ENCODE results near the gene HERPUD1.
"Not testable (repeated sequence)": the region's sequence is repeated elsewhere in the genome, so short reads cannot be mapped to it uniquely, and the experiment has no call there.

Gene HERPUD1

GRCh38 chr16:56990407-56991286 lies 58.7 kb downstream of the HERPUD1 start:
- Histone ChIP-seq H3K9me2 (replicated peaks; ENCODE audit: control insufficient read depth, low read length) (no peaks in the 10 kb centered on the region), H3K36me3 (ENCODE audit: control insufficient read depth, low read length) (no peaks in the 10 kb centered on the region), H3K4me1 (ENCODE audit: control insufficient read depth, low read length) (peaks cover 44% of the 10 kb centered on the region), H3K9me3 (ENCODE audit: control insufficient read depth, insufficient read depth, low read length) (no peaks in the 10 kb centered on the region), H3K27ac (ENCODE audit: low read depth, low read length) (no peak overlapping the region), H3K4me2 (ENCODE audit: low read length) (peak overlapping the region; percentile 86), H3K27me3 (ENCODE audit: control insufficient read depth, low read length) (no peaks in the 10 kb centered on the region), H3F3A (ENCODE audit: control insufficient read depth, insufficient read depth) (no peaks in the 10 kb centered on the region), H4K20me1 (ENCODE audit: control insufficient read depth, insufficient read depth, low read depth, low read length) (no peaks in the 10 kb centered on the region), H3K4me3 (ENCODE audit: low read length) (peak overlapping the region; percentile 85), H3K79me2 (ENCODE audit: control insufficient read depth, low read length) (no peaks in the 10 kb centered on the region)
- TF ChIP-seq EZH2phosphoT487 (IDR thresholded peaks at IDR 0.05; ENCODE audit: borderline replicate concordance, low read length) (no peak), CTCF (IDR thresholded peaks at IDR 0.05; ENCODE audit: low read depth, low read length, poor library complexity, severe bottlenecking) (no peak)

- H3K4me1 ChIP-seq (ENCODE audit: control insufficient read depth, low read length) = peaks cover 31% of the 10 kb centered on the region
- not testable (repeated sequence) for H3K9me2 ChIP-seq (replicated peaks; ENCODE audit: control insufficient read depth, low read length); H4K20me1 ChIP-seq (ENCODE audit: control insufficient read depth, insufficient read depth, low read depth, low read length); H3K27me3 ChIP-seq (ENCODE audit: control insufficient read depth, low read length); H3F3A ChIP-seq (ENCODE audit: control insufficient read depth, insufficient read depth); H3K79me2 ChIP-seq (ENCODE audit: control insufficient read depth, low read length); H3K27ac ChIP-seq (ENCODE audit: low read depth, low read length); H3K4me3 ChIP-seq (ENCODE audit: low read length); H3K4me2 ChIP-seq (ENCODE audit: low read length); H3K9me3 ChIP-seq (ENCODE audit: control insufficient read depth, insufficient read depth, low read length); H3K36me3 ChIP-seq (ENCODE audit: control insufficient read depth, low read length)
Observed at GRCh38 chr16:56992431-56992830, 60.5 kb downstream of the HERPUD1 start.

- H3K9me3 ChIP-seq (ENCODE audit: control insufficient read depth, insufficient read depth, low read length) = no peaks in the 10 kb centered on the region
- H3K79me2 ChIP-seq (ENCODE audit: control insufficient read depth, low read length) = no peaks in the 10 kb centered on the region
- no peak for TF ChIP-seq EZH2phosphoT487 (IDR thresholded peaks at IDR 0.05; ENCODE audit: borderline replicate concordance, low read length)
- TF ChIP-seq CTCF (IDR thresholded peaks at IDR 0.05; ENCODE audit: low read depth, low read length, poor library complexity, severe bottlenecking) = no peak
Observed at GRCh38 chr16:56993204-56993603, 61.3 kb downstream of the HERPUD1 start.

GRCh38 chr16:56994311-56994710 lies 62.4 kb downstream of the HERPUD1 start:
- no peaks in the 10 kb centered on the region for H4K20me1 ChIP-seq (ENCODE audit: control insufficient read depth, insufficient read depth, low read depth, low read length)
- H3K4me2 ChIP-seq (ENCODE audit: low read length) = no peak overlapping the region
- no peaks in the 10 kb centered on the region for H3K9me3 ChIP-seq (ENCODE audit: control insufficient read depth, insufficient read depth, low read length)
- H3K36me3 ChIP-seq (ENCODE audit: control insufficient read depth, low read length) = no peaks in the 10 kb centered on the region
- no peak overlapping the region for H3K4me3 ChIP-seq (ENCODE audit: low read length)
- peaks cover 6% of the 10 kb centered on the region; the same call in 1 of the 2 replicates for H3F3A ChIP-seq (ENCODE audit: control insufficient read depth, insufficient read depth)
- H3K4me1 ChIP-seq (ENCODE audit: control insufficient read depth, low read length) = peaks cover 22% of the 10 kb centered on the region
- no peaks in the 10 kb centered on the region for H3K79me2 ChIP-seq (ENCODE audit: control insufficient read depth, low read length)
- no peaks in the 10 kb centered on the region for H3K27me3 ChIP-seq (ENCODE audit: control insufficient read depth, low read length)
- TF ChIP-seq CTCF (IDR thresholded peaks at IDR 0.05; ENCODE audit: low read depth, low read length, poor library complexity, severe bottlenecking) (no peak), EZH2phosphoT487 (IDR thresholded peaks at IDR 0.05; ENCODE audit: borderline replicate concordance, low read length) (no peak)
- H3K9me2 ChIP-seq (replicated peaks; ENCODE audit: control insufficient read depth, low read length) = no peaks in the 10 kb centered on the region
- H3K27ac ChIP-seq (ENCODE audit: low read depth, low read length) = no peak overlapping the region

More at GRCh38 chr16:56993204-56993603, 61.3 kb downstream of the HERPUD1 start:
- Histone ChIP-seq H3K27me3 (ENCODE audit: control insufficient read depth, low read length) (no peaks in the 10 kb centered on the region), H3K4me1 (ENCODE audit: control insufficient read depth, low read length) (peaks cover 31% of the 10 kb centered on the region), H3K9me2 (replicated peaks; ENCODE audit: control insufficient read depth, low read length) (no peaks in the 10 kb centered on the region), H4K20me1 (ENCODE audit: control insufficient read depth, insufficient read depth, low read depth, low read length) (no peaks in the 10 kb centered on the region), H3K4me2 (ENCODE audit: low read length) (no peak overlapping the region), H3K27ac (ENCODE audit: low read depth, low read length) (no peak overlapping the region), H3F3A (ENCODE audit: control insufficient read depth, insufficient read depth) (peaks cover 2% of the 10 kb centered on the region; the same call in 1 of the 2 replicates), H3K4me3 (ENCODE audit: low read length) (no peak overlapping the region), H3K36me3 (ENCODE audit: control insufficient read depth, low read length) (no peaks in the 10 kb centered on the region)

Data from DOHH2 (cell line).